T-helper 9 cell (primary cell): Measurements from ENCODE around the gene CFAP44.
"Not testable (repeated sequence)": the region's sequence is repeated elsewhere in the genome, so short reads cannot be mapped to it uniquely, and the experiment has no call there.

Experiments
- DNase-seq: peaks from one replicate; pipeline ENCODE4 v3.0.0-alpha.2; 2020
- total RNA-seq, 2 donors: gene quantifications; one replicate each; lab custom pipeline; 2026; lab: John Stamatoyannopoulos, UW

CFAP44 gene
- total RNA-seq, result 12.1 to 21.3 reads per million in 2 donors

GRCh38 chr3:113441051-113441770 lies at the start of gene CFAP44:
TSS of gene CFAP44 (minus strand) at chr3:113441493. CDS start at chr3:113433664, 7,829 bp downstream.
- peak; percentile 20 for DNase-seq

GRCh38 chr3:113485161-113485609 lies 43.9 kb upstream of the CFAP44 start:
- DNase-seq, result peak; percentile 12

DNA sequence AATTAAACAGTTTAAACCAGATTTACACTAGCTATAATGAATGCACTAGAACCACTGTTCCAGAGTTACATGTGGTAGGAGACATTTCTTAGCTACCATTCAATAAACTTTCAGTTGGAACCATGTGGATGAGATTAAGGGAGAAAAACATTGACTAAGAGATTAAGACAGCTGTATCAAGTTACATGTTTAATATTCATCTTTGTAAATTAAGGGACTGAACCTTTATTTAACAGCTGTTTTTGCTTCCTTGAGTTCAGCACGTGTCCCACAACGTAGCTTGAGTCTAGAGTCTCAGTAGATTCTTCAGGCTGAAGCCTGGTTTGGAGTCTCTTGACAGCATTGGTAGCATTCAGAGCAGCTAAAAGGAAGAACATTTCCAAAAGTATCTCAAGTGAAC lies 27.2 kb upstream of the CFAP44 start:
- DNase-seq, result no peak

DNA sequence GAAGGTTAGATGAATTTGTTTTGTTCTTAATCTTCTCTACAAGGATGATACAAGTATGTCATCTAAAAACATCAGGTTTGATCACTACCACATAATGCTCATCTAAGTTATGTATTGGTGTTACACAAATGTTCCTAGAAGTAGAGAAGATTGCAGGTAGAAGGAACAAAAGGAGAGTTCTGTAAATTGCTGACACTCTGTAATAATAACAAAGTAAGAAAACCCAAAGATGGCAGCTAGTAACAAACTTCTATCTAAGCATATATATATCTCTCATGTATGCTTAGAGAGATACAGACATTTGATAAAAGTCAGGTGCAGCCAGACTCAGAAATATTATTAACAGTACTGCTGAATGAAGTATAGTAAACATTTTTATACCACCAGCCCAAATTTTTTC lies 20.2 kb upstream of the CFAP44 start:
- no peak for DNase-seq

- DNase-seq, result not testable (repeated sequence)
Measured at GRCh38 chr3:113458554-113458953, 17.3 kb upstream of the CFAP44 start.

GRCh38 chr3:113455446-113455845 lies 14.2 kb upstream of the CFAP44 start:
- no peak for DNase-seq

GRCh38 chr3:113454630-113455029 lies 13.3 kb upstream of the CFAP44 start:
- DNase-seq, result no peak

- DNase-seq, result no peak
Measured at GRCh38 chr3:113454057-113454456, 12.8 kb upstream of the CFAP44 start.

DNA sequence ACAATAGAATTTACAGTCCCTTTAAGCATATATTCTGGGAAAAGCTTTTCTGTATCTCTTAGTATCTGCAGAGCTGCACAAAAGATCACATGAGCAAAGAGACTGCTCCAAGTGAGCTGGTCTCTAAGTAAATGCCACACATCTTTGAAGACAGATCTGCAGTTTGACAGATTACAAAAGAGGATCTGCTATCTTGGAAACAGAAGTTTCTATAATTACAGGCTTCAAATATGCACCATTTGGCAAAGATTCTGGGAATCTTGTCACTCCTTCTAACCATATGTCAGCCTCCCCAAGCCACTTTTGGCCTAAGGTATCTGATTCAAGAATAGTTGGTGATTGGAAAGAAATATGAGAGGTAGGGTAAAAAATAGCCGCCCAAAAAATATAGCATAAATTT lies 9.6 kb upstream of the CFAP44 start:
- DNase-seq, result no peak

GRCh38 chr3:113439606-113440005 lies 1.7 kb downstream of the CFAP44 start:
- no peak for DNase-seq

DNA sequence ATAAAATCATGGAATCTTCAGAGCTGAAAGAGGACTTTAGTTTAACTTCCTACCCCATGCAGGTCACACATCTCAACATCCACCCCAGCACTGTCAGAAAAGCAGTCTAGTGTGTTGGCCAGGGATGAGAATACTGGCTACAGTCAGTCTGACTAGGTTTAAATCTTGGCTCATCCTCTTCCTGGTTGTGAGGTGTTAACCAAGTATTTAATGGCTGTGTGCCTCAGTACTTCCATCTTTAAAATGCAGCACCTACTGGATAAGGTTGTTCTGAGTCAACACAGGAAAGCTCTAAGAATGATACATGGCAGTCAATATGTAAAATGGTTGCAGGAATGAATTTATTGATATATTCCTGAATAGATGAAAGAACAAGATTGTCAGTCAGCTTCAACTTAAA lies 3.1 kb downstream of the CFAP44 start:
- DNase-seq, result no peak

GRCh38 chr3:113437411-113437810 lies 3.9 kb downstream of the CFAP44 start:
- no peak for DNase-seq

DNA sequence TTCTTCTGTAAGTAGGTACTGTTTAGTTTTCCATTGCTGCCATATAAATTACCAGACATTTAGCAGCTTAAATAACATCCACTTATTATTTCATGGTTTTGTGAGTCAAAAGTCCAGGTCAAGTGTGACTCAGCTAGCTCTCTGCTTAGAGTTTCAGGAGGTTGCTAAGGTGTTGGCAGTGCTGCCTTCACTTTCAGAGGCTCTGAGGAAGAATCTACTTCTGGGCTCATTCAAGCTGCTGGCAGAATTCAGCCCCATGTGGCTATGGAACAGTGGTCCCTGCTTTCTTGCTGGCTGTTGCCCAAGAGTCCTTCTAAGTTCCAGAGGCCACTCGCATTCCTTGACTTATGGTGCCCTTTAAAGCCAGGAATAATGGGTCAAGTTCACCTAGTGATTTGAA lies 4.5 kb downstream of the CFAP44 start:
- no peak for DNase-seq

DNA sequence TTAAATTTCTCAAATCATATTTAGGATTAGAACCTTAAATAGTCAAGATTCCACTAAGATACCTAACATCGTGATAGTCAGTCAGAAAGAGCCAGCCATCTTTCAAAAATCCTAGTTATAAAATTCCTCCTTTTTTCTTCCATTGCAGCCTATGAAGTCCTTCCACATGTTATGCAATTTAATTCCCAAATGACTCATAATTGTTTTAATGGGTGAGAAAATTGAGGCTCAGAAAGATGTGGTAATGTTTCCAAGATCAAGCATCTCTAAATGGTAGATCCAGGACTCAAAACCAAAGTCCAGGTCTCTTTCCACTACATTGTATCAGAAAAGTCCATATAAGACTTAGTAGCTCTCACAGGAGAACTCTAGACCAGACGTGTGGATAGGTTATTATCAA lies 9.5 kb downstream of the CFAP44 start:
- DNase-seq, result no peak

DNA sequence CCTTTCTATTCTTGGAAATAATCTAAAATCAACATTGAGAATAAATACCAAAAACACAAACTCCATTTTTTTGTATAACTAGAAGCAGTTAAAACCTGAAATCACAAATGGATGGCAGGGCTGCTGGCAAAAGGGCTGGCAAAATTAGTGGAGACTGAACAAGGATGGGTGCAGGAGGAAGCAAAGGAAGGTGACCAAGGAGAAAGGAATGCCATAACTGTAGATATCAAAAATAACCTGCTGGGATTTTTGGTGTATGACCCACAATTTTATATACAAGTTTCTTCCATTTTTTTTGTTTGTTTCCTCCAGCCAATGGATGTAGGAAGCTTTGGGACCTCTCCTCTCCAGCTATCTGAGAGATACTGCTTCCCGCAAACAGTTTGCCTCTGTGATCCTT lies 12.7 kb downstream of the CFAP44 start:
- no peak for DNase-seq

- DNase-seq, result no peak
Measured at GRCh38 chr3:113423699-113424098, 17.6 kb downstream of the CFAP44 start.

GRCh38 chr3:113421082-113421481 lies 20.2 kb downstream of the CFAP44 start:
- no peak for DNase-seq

GRCh38 chr3:113409676-113410075 lies 31.6 kb downstream of the CFAP44 start:
- DNase-seq, result no peak

DNA sequence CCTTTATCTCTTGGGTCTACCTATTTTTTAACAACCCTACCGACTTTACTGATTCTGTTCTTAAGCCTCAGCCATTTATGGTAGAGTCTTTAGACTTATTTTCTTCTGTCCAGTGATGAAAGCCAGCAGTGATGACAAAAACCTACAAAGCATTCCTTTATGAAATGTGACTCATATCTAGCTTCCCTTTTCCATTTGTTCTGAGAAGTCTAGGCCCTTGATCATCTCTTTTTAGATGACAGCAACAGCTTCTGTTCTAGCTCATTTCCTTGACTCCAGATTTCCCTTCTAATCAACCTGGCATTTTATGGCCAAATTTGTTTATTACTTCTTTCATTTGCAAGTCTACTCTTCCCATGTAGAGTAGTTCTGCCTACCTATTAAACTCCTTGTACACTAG lies 36.1 kb downstream of the CFAP44 start:
- DNase-seq, result no peak

DNA sequence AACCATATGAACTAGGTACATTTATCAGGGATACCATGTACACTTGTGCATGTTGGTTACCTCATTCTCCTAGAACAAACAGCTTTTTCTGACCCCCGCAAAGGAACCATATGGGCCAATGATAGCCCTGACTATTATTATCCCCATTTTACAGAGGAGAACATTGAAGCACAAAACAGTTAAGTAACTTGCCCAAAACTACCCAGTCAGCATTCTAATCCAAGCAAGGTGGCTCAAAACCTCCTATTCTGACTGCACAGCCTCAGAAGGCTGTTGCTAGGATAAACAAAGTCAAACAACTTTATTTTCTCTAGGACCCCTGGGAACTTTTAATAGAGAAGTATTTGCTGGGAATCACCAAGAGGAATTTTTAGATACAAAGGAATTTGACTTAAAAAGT lies 36.7 kb downstream of the CFAP44 start:
- DNase-seq, result no peak
